ENCODE data around the gene STK35.

STK35 gene

DNA sequence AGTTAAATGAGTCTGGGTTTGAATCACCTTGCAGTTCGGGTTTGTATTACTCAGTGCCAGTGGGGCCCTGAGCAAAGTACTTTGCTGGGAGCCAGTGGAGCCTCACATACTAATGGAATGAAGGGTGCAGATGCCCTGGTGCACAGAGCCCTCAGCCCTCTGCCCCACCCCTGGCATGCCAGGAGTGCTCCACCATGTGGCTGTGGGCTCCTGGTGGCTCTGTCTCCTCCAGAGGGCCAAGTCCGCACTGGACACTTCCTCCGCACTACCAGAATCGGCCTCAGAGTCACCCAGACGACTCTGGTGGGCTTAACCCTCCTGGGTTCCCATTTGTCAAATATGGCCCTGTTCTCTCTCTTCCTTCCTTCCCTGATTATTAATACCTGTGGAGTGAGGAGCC, 94.0 kb downstream of the STK35 start:
- H3K27ac ChIP-seq (ENCODE audit: low read length): no peak overlapping the region
- H2AFZ ChIP-seq (ENCODE audit: low read length): no peak overlapping the region
- no peak overlapping the region for H3K4me3 ChIP-seq (ENCODE audit: low read length)
- H3K36me3 ChIP-seq (replicated peaks; ENCODE audit: insufficient read depth, low read length): no peaks in the 10 kb centered on the region
- no peak overlapping the region for H3K4me2 ChIP-seq (ENCODE audit: low read depth, low read length)
- no peak for DNase-seq
- H3F3A ChIP-seq (ENCODE audit: insufficient read depth, low read length): no peaks in the 10 kb centered on the region
- no peaks in the 10 kb centered on the region for H3K27me3 ChIP-seq (replicated peaks; ENCODE audit: insufficient read depth, low read length)
- no peaks in the 10 kb centered on the region for H4K20me1 ChIP-seq (ENCODE audit: insufficient read depth, low read length)
- H3K9me2 ChIP-seq (replicated peaks; ENCODE audit: insufficient read depth, low read length): no peaks in the 10 kb centered on the region
- no peak overlapping the region for H3K9ac ChIP-seq (ENCODE audit: low read length)
- no peaks in the 10 kb centered on the region for H3K4me1 ChIP-seq (ENCODE audit: low read length)
- H3K9me3 ChIP-seq (replicated peaks; ENCODE audit: insufficient read depth, low read length): no peaks in the 10 kb centered on the region
- no peaks in the 10 kb centered on the region for H3K79me2 ChIP-seq (ENCODE audit: low read length)
- TF ChIP-seq EZH2phosphoT487 (IDR thresholded peaks at IDR 0.05; ENCODE audit: low read length) (no peak), EZH2 (optimal IDR thresholded peaks at IDR 0.05; ENCODE audit: low read depth, low read length) (no peak)
- TF ChIP-seq, protein P1, sequence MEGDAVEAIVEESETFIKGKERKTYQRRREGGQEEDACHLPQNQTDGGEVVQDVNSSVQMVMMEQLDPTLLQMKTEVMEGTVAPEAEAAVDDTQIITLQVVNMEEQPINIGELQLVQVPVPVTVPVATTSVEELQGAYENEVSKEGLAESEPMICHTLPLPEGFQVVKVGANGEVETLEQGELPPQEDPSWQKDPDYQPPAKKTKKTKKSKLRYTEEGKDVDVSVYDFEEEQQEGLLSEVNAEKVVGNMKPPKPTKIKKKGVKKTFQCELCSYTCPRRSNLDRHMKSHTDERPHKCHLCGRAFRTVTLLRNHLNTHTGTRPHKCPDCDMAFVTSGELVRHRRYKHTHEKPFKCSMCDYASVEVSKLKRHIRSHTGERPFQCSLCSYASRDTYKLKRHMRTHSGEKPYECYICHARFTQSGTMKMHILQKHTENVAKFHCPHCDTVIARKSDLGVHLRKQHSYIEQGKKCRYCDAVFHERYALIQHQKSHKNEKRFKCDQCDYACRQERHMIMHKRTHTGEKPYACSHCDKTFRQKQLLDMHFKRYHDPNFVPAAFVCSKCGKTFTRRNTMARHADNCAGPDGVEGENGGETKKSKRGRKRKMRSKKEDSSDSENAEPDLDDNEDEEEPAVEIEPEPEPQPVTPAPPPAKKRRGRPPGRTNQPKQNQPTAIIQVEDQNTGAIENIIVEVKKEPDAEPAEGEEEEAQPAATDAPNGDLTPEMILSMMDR (IDR thresholded peaks at IDR 0.05; ENCODE audit: low read length): no peak

DNA sequence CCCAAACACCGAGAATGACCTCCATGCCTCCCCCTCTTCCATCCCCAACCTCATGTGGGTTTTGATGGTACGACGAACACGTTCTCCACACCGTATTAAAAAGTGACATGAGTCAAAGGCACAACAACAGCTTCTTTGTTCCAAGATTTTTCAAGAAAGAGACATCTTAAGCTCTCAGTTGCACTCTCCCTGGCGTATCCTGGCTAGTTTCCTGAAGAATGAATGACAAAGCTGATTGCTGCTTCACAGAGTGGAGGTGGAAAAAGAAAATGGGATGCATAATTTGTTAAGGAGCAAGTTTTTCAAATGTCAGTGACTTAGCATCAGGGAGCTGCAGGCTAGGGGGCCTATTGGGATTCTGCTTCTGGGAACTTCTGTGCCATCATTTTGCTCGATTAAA, 95.5 kb downstream of the STK35 start:
- no peaks in the 10 kb centered on the region for H3K79me2 ChIP-seq (ENCODE audit: low read length)
- no peaks in the 10 kb centered on the region for H3F3A ChIP-seq (ENCODE audit: insufficient read depth, low read length)
- H2AFZ ChIP-seq (ENCODE audit: low read length): no peak overlapping the region
- H3K9ac ChIP-seq (ENCODE audit: low read length): no peak overlapping the region
- H3K36me3 ChIP-seq (replicated peaks; ENCODE audit: insufficient read depth, low read length): no peaks in the 10 kb centered on the region
- H3K9me2 ChIP-seq (replicated peaks; ENCODE audit: insufficient read depth, low read length): no peaks in the 10 kb centered on the region
- H3K4me1 ChIP-seq (ENCODE audit: low read length): no peaks in the 10 kb centered on the region
- H3K27me3 ChIP-seq (replicated peaks; ENCODE audit: insufficient read depth, low read length): no peaks in the 10 kb centered on the region
- H4K20me1 ChIP-seq (ENCODE audit: insufficient read depth, low read length): no peaks in the 10 kb centered on the region
- H3K4me2 ChIP-seq (ENCODE audit: low read depth, low read length): no peak overlapping the region
- no peaks in the 10 kb centered on the region for H3K9me3 ChIP-seq (replicated peaks; ENCODE audit: insufficient read depth, low read length)
- H3K4me3 ChIP-seq (ENCODE audit: low read length): no peak overlapping the region
- H3K27ac ChIP-seq (ENCODE audit: low read length): no peak overlapping the region
- TF ChIP-seq EZH2phosphoT487 (IDR thresholded peaks at IDR 0.05; ENCODE audit: low read length) (no peak), EZH2 (optimal IDR thresholded peaks at IDR 0.05; ENCODE audit: low read depth, low read length) (no peak)
- TF ChIP-seq, protein P1 (IDR thresholded peaks at IDR 0.05; ENCODE audit: low read length): no peak
- DNase-seq: no peak

Data from MM.1S (cell line).